Measurements from ENCODE around the gene KLF15. TPM values are rescaled to one million over a fixed set of nuclear protein-coding genes. Genes with fewer than 3 reads are reported as not detected.

The KLF15 gene
- total and polyA plus RNA-seq, 7 experiments from 2014 or later: 0.57 to 0.81 TPM; not detected in 5

Other genes with a start within 250 kb of the KLF15 start
- gene ALDH1L1, start 176.8 kb downstream of the KLF15 start, total RNA-seq: not detected
- gene ALDH1L1, start 176.8 kb downstream of the KLF15 start, polyA plus RNA-seq: not detected
- gene CFAP100, start 37.5 kb upstream of the KLF15 start, total RNA-seq: not detected
- gene CFAP100, start 37.5 kb upstream of the KLF15 start, polyA plus RNA-seq: not detected
- 10 to 100 TPM; 33.7 to 71.9 (median 67.6) TPM for gene ZXDC, start 118.5 kb upstream of the KLF15 start, total RNA-seq
- 10 to 100 TPM; 10.3 to 24.1 TPM for gene ZXDC, start 118.5 kb upstream of the KLF15 start, polyA plus RNA-seq
- gene UROC1, start 160.4 kb upstream of the KLF15 start, total RNA-seq: not detected
- not detected for gene UROC1, start 160.4 kb upstream of the KLF15 start, polyA plus RNA-seq
- 1 to 10 TPM in 1 of 5 experiments, under 1 TPM in 3, not detected in 1; 0.21 to 3.8 (median 0.54) TPM for gene CHST13, start 166.7 kb upstream of the KLF15 start, total RNA-seq
- not detected for gene CHST13, start 166.7 kb upstream of the KLF15 start, polyA plus RNA-seq
- not detected for gene C3orf22, start 201.5 kb upstream of the KLF15 start, total RNA-seq
- not detected for gene C3orf22, start 201.5 kb upstream of the KLF15 start, polyA plus RNA-seq